ENCODE measurements around the gene TBX5.

Gene TBX5

GRCh38 chr12:114405519-114406271 lies at the start of gene TBX5:
TBX5 (minus strand) TSS chr12:114406144; CDS start chr12:114403898, 2,246 bp downstream.
- no peak for DNase-seq

- DNase-seq, result no peak
Observed at GRCh38 chr12:114451657-114452056, 45.7 kb upstream of the TBX5 start.

- DNase-seq, result no peak
Observed at GRCh38 chr12:114450515-114451300, 44.8 kb upstream of the TBX5 start.

- no peak for DNase-seq
Observed at GRCh38 chr12:114450019-114450418, 44.1 kb upstream of the TBX5 start.

GRCh38 chr12:114448618-114448933 lies 42.6 kb upstream of the TBX5 start:
- no peak for DNase-seq

- DNase-seq, result no peak
Observed at GRCh38 chr12:114447799-114448617, 42.1 kb upstream of the TBX5 start.

- DNase-seq, result no peak
Observed at GRCh38 chr12:114447274-114447716, 41.4 kb upstream of the TBX5 start.

GRCh38 chr12:114445401-114446323 lies 39.7 kb upstream of the TBX5 start:
- no peak for DNase-seq

GRCh38 chr12:114444422-114445279 lies 38.7 kb upstream of the TBX5 start:
- no peak for DNase-seq

- DNase-seq, result no peak
Observed at GRCh38 chr12:114443607-114444421, 37.9 kb upstream of the TBX5 start.

- no peak for DNase-seq
Observed at GRCh38 chr12:114442578-114442977, 36.6 kb upstream of the TBX5 start.

GRCh38 chr12:114441545-114441944 lies 35.6 kb upstream of the TBX5 start:
- no peak for DNase-seq

GRCh38 chr12:114441039-114441383 lies 35.1 kb upstream of the TBX5 start:
- DNase-seq, result no peak

GRCh38 chr12:114440270-114441038 lies 34.5 kb upstream of the TBX5 start:
- DNase-seq, result no peak

- DNase-seq, result no peak
Observed at GRCh38 chr12:114439817-114440216, 33.9 kb upstream of the TBX5 start.

- DNase-seq, result no peak
Observed at GRCh38 chr12:114439261-114439683, 33.3 kb upstream of the TBX5 start.

GRCh38 chr12:114438635-114439256 lies 32.8 kb upstream of the TBX5 start:
- no peak for DNase-seq

- no peak for DNase-seq
Observed at GRCh38 chr12:114434341-114434740, 28.4 kb upstream of the TBX5 start.

- DNase-seq, result no peak
Observed at GRCh38 chr12:114431902-114432301, 26.0 kb upstream of the TBX5 start.
